Hepatocyte (in vitro differentiated cells): ENCODE results near the gene TRIM63. TPM values are rescaled to one million over a fixed set of nuclear protein-coding genes. Genes with fewer than 3 reads are reported as not detected.

Experiments used
- DNase-seq: peaks from one replicate; pipeline ENCODE4 v3.0.0-alpha.2; 2016; ENCODE audit warnings: low spot score
- H2AFZ ChIP-seq: fragments of 200-600 bp; sonication (generic); 2 replicates; pipeline ENCODE4 v1.6.0; 2016; ENCODE audit warnings: antibody characterized with exemption, mild to moderate bottlenecking
- H3K27ac ChIP-seq: fragments of 200-600 bp; sonication (generic); 2 replicates; pipeline ENCODE4 v1.5.1; 2016; ENCODE audit warnings: mild to moderate bottlenecking
- H3K27me3 ChIP-seq: fragments of 200-600 bp; sonication (generic); 2 replicates; pipeline ENCODE4 v1.6.1; 2016
- H3K36me3 ChIP-seq: fragments of 200-600 bp; sonication (generic); replicated peaks from 2 replicates; pipeline ENCODE4 v1.5.1; 2016; ENCODE audit warnings: low read depth; ENCODE audit not compliant: insufficient read depth
- H3K4me1 ChIP-seq: fragments of 200-600 bp; sonication (generic); 2 replicates; pipeline ENCODE4 v1.5.1; 2016; ENCODE audit warnings: mild to moderate bottlenecking, moderate library complexity; ENCODE audit not compliant: insufficient read depth
- H3K4me2 ChIP-seq: fragments of 200-600 bp; sonication (generic); 2 replicates; pipeline ENCODE4 v1.6.0; 2016
- H3K4me3 ChIP-seq: fragments of 200-600 bp; sonication (generic); 2 replicates; pipeline ENCODE4 v1.5.1; 2016; ENCODE audit warnings: mild to moderate bottlenecking
- H3K79me2 ChIP-seq: fragments of 200-600 bp; sonication (generic); 2 replicates; pipeline ENCODE4 v1.6.0; 2017; ENCODE audit warnings: mild to moderate bottlenecking
- H3K9me2 ChIP-seq: fragments of 200-600 bp; sonication (generic); replicated peaks from 2 replicates; pipeline ENCODE4 v1.6.0; 2017; ENCODE audit warnings: mild to moderate bottlenecking; ENCODE audit not compliant: insufficient read depth
- H3K9me3 ChIP-seq: fragments of 200-600 bp; sonication (generic); 2 replicates; pipeline ENCODE4 v1.5.1; 2016; ENCODE audit warnings: low read depth, mild to moderate bottlenecking
- H4K20me1 ChIP-seq: fragments of 200-600 bp; sonication (generic); 2 replicates; pipeline ENCODE4 v1.6.0; 2016; ENCODE audit warnings: mild to moderate bottlenecking; ENCODE audit not compliant: insufficient read depth, poor library complexity, severe bottlenecking
- CTCF ChIP-seq: fragments of 200-600 bp; sonication (generic); IDR thresholded peaks from 2 replicates; pipeline ENCODE4 v1.5.1; 2016; ENCODE audit warnings: antibody characterized with exemption, mild to moderate bottlenecking; ENCODE audit not compliant: poor library complexity
- EZH2 ChIP-seq: fragments of 200-600 bp; sonication (generic); IDR thresholded peaks from 2 replicates; pipeline ENCODE4 v1.6.1; 2016; ENCODE audit warnings: antibody characterized with exemption, mild to moderate bottlenecking, borderline replicate concordance
- EZH2phosphoT487 ChIP-seq: fragments of 200-600 bp; sonication (generic); IDR thresholded peaks from one replicate; pipeline ENCODE4 v1.6.1; 2018; ENCODE audit warnings: antibody characterized with exemption, mild to moderate bottlenecking, low read depth, moderate library complexity; ENCODE audit not compliant: unreplicated experiment, severe bottlenecking
- WGBS: methylation state at CpG from one replicate; pipeline ENCODE4 v1.1.6; 2016; ENCODE audit warnings: low lambda C conversion rate; ENCODE audit errors: missing lambda C conversion rate; 5-methylcytosine and 5-hydroxymethylcytosine counted together
- polyA plus RNA-seq: library from polyadenylated mRNA; unstranded; fragments of >200 nt; fragmentation: Nextera tagmentation; extraction: Ambion mirVana; gene quantifications from 2 replicates; pipeline ENCODE4 v1.2.1, GENCODE V29; 2016
- total RNA-seq: library from RNA; depleted of rRNA; stranded (reverse); fragments of >200 nt; gene quantifications from 2 replicates; pipeline ENCODE4 v1.2.3, GENCODE V29; 2014

The TRIM63 gene
- total and polyA plus RNA-seq, 2 experiments from 2014 or later, result 2.9 to 8.2 TPM

- WGBS, result 99% methylated on average over 3 of the region's 3 CpGs
Observed at GRCh38 chr1:26089125-26089524, 21.7 kb upstream of the TRIM63 start.

GRCh38 chr1:26084844-26085243 is 17.4 kb upstream of the TRIM63 start:
- Histone ChIP-seq H3K4me3 (no peak overlapping the region), H3K4me1 (peaks cover 14% of the 10 kb centered on the region), H2AFZ (no peak overlapping the region), H3K4me2 (no peak overlapping the region), H3K36me3 (no peaks in the 10 kb centered on the region), H3K9me2 (no peaks in the 10 kb centered on the region), H3K79me2 (no peaks in the 10 kb centered on the region), H4K20me1 (no peaks in the 10 kb centered on the region), H3K27me3 (no peaks in the 10 kb centered on the region), H3K27ac (no peak overlapping the region), H3K9me3 (no peaks in the 10 kb centered on the region)
- DNase-seq, result no peak
- no peak for TF ChIP-seq EZH2
- no peak for TF ChIP-seq CTCF
- WGBS, result 87% methylated on average over 2 of the region's 2 CpGs

More at GRCh38 chr1:26089125-26089524, 21.7 kb upstream of the TRIM63 start:
- no peaks in the 10 kb centered on the region for H4K20me1 ChIP-seq
- no peak for DNase-seq
- no peaks in the 10 kb centered on the region for H3K9me3 ChIP-seq
- H3K4me2 ChIP-seq, result no peak overlapping the region
- H3K27ac ChIP-seq, result no peak overlapping the region
- no peak overlapping the region for H3K4me3 ChIP-seq
- no peaks in the 10 kb centered on the region for H3K27me3 ChIP-seq
- no peaks in the 10 kb centered on the region for H3K79me2 ChIP-seq
- peaks cover 6% of the 10 kb centered on the region for H3K4me1 ChIP-seq
- H2AFZ ChIP-seq, result no peak overlapping the region
- no peaks in the 10 kb centered on the region for H3K9me2 ChIP-seq
- no peak for TF ChIP-seq EZH2
- no peak for TF ChIP-seq CTCF
- no peak for TF ChIP-seq EZH2phosphoT487
- no peaks in the 10 kb centered on the region for H3K36me3 ChIP-seq

GRCh38 chr1:26084091-26084561 is 16.7 kb upstream of the TRIM63 start:
- no peaks in the 10 kb centered on the region for H4K20me1 ChIP-seq
- DNase-seq, result no peak
- H3K27me3 ChIP-seq, result no peaks in the 10 kb centered on the region
- no peaks in the 10 kb centered on the region for H3K9me3 ChIP-seq
- H3K4me1 ChIP-seq, result peaks cover 22% of the 10 kb centered on the region
- no peak overlapping the region for H2AFZ ChIP-seq
- H3K79me2 ChIP-seq, result no peaks in the 10 kb centered on the region
- peak overlapping the region; percentile 72 for H3K27ac ChIP-seq
- no peak overlapping the region for H3K4me2 ChIP-seq
- no peak overlapping the region for H3K4me3 ChIP-seq
- no peaks in the 10 kb centered on the region for H3K9me2 ChIP-seq
- H3K36me3 ChIP-seq, result no peaks in the 10 kb centered on the region
- 79% methylated on average over 2 of the region's 2 CpGs for WGBS
- no peak for TF ChIP-seq EZH2phosphoT487
- TF ChIP-seq EZH2, result no peak
- TF ChIP-seq CTCF, result no peak

GRCh38 chr1:26083208-26083607 is 15.8 kb upstream of the TRIM63 start:
- Histone ChIP-seq H3K4me3 (no peak overlapping the region), H3K79me2 (no peaks in the 10 kb centered on the region), H3K4me2 (no peak overlapping the region), H2AFZ (no peak overlapping the region), H3K9me2 (no peaks in the 10 kb centered on the region), H3K36me3 (no peaks in the 10 kb centered on the region), H3K4me1 (peaks cover 29% of the 10 kb centered on the region), H3K9me3 (no peaks in the 10 kb centered on the region), H3K27ac (peak overlapping the region; percentile 72), H4K20me1 (no peaks in the 10 kb centered on the region), H3K27me3 (no peaks in the 10 kb centered on the region)
- DNase-seq, result peak; percentile 80
- TF ChIP-seq EZH2 (no peak), EZH2phosphoT487 (no peak), CTCF (no peak)
- WGBS, result 57% methylated on average over 5 of the region's 5 CpGs
